H1 (cell line): ENCODE measurements around the gene RNF4. TPM values are rescaled to one million over a fixed set of nuclear protein-coding genes. Genes with fewer than 3 reads are reported as not detected.

Experiments used
- CTCF ChIA-PET: fragments of 300-600 bp; sonication (Branson Sonifier 250); formaldehyde crosslinking; loops from one replicate; lab custom pipeline; 2021; ENCODE audit not compliant: partially characterized antibody; lab: Charles Lee
- POLR2A ChIA-PET: fragments of 300-600 bp; sonication (Branson Sonifier 250); formaldehyde crosslinking; loops from one replicate; lab custom pipeline; 2021; ENCODE audit warnings: inconsistent platforms; ENCODE audit not compliant: partially characterized antibody; lab: Charles Lee
- DNase-seq, 2 experiments: peaks; one replicate each; pipeline versions ENCODE4 v3.0.0 to v3.0.0-alpha.2; 2010 to 2022; ENCODE audit warnings: low spot score in 2 of 2, low read depth in 1 of 2, mixed read lengths in 1 of 2
- FAIRE-seq: peaks from 2 replicates; lab custom pipeline; 2011; peaks lifted over from hg19 to GRCh38; lab: Jason Lieb, UNC
- H2AFZ ChIP-seq: 2 replicates; pipeline ENCODE4 v1.8.1; 2012; ENCODE audit warnings: low read length, inconsistent platforms
- H2AK5ac ChIP-seq: 2 replicates; pipeline ENCODE4 v1.6.1; 2013; ENCODE audit warnings: low read depth, low read length
- H2BK120ac ChIP-seq: replicated peaks from 2 replicates; pipeline ENCODE3; 2013; ENCODE audit warnings: low read depth, low read length, inconsistent platforms
- H2BK12ac ChIP-seq: 2 replicates; pipeline ENCODE4 v1.6.1; 2013; ENCODE audit warnings: low read depth, low read length
- H2BK15ac ChIP-seq: 2 replicates; pipeline ENCODE4 v1.6.1; 2013; ENCODE audit warnings: low read length
- H2BK20ac ChIP-seq: 2 replicates; pipeline ENCODE4 v1.6.1; 2013; ENCODE audit warnings: low read length
- H2BK5ac ChIP-seq: 2 replicates; pipeline ENCODE4 v1.6.1; 2013; ENCODE audit warnings: low read depth, low read length
- H3K14ac ChIP-seq: 2 replicates; pipeline ENCODE4 v1.6.1; 2013; ENCODE audit warnings: inconsistent platforms; ENCODE audit not compliant: insufficient read length
- H3K18ac ChIP-seq: 2 replicates; pipeline ENCODE4 v1.6.1; 2013; ENCODE audit warnings: low read length; ENCODE audit errors: extremely low read depth
- H3K23ac ChIP-seq: 2 replicates; pipeline ENCODE4 v1.6.1; 2013; ENCODE audit warnings: inconsistent platforms; ENCODE audit not compliant: insufficient read length
- H3K23me2 ChIP-seq: 2 replicates; pipeline ENCODE4 v1.6.1; 2013; ENCODE audit warnings: low read depth, low read length
- H3K27ac ChIP-seq: 2 replicates; pipeline ENCODE4 v1.6.1; 2011; ENCODE audit warnings: low read depth, low read length, inconsistent platforms
- H3K27me3 ChIP-seq, 4 experiments: replicated peaks in 1 of 4; 1 replicate in 1 of 4; 2 replicates in 3 of 4; pipeline versions ENCODE4 v1.6.1 to v1.8.1; 2011 to 2013; ENCODE audit warnings: low read length in 3 of 4, mild to moderate bottlenecking in 3 of 4, inconsistent platforms in 2 of 4, mixed read lengths in 2 of 4, moderate library complexity in 1 of 4; ENCODE audit not compliant: control insufficient read depth in 3 of 4, insufficient read depth in 3 of 4; ENCODE audit errors: extremely low read depth in 1 of 4
- H3K36me3 ChIP-seq, 4 experiments: 2 replicates each; pipeline versions ENCODE4 v1.6.1 to v1.8.1; 2011 to 2013; ENCODE audit warnings: mild to moderate bottlenecking in 4 of 4, low read length in 3 of 4, moderate library complexity in 2 of 4, control low read depth in 1 of 4, inconsistent platforms in 1 of 4; ENCODE audit not compliant: insufficient read depth in 4 of 4, control insufficient read depth in 2 of 4
- H3K4ac ChIP-seq: replicated peaks from 2 replicates; pipeline ENCODE3; 2013; ENCODE audit warnings: low read length, low read depth, mixed read lengths, inconsistent platforms; ENCODE audit not compliant: insufficient read length
- H3K4me1 ChIP-seq, 4 experiments: replicated peaks in 1 of 4; 1 replicate in 1 of 4; 2 replicates in 3 of 4; pipeline versions ENCODE4 v1.6.1 to v1.8.1; 2011 to 2013; ENCODE audit warnings: low read length in 3 of 4, inconsistent platforms in 2 of 4, mixed read lengths in 1 of 4; ENCODE audit not compliant: insufficient read depth in 4 of 4, control insufficient read depth in 3 of 4
- H3K4me2 ChIP-seq, 2 experiments: 2 replicates each; pipeline versions ENCODE4 v1.6.1 to v1.8.1; 2011 to 2013; ENCODE audit warnings: low read depth in 2 of 2, low read length in 2 of 2, control low read depth in 1 of 2, inconsistent platforms in 1 of 2, mild to moderate bottlenecking in 1 of 2; ENCODE audit not compliant: insufficient read depth in 1 of 2
- H3K4me3 ChIP-seq, 4 experiments: fragments of 200-600, 300-600 bp in 1 of 4; sonication (generic), shearing (Covaris generic), sonication (Bioruptor Twin) in 1 of 4; 2 replicates each; pipeline versions ENCODE4 v1.5.1 to v1.8.1; 2011 to 2016; ENCODE audit warnings: low read length in 4 of 4, low read depth in 3 of 4, control low read depth in 2 of 4, inconsistent platforms in 2 of 4, mild to moderate bottlenecking in 2 of 4, mixed read lengths in 1 of 4, moderate library complexity in 1 of 4; ENCODE audit not compliant: insufficient read depth in 2 of 4; ENCODE audit errors: extremely low read depth in 1 of 4
- H3K56ac ChIP-seq: replicated peaks from 2 replicates; pipeline ENCODE3; 2013; ENCODE audit warnings: low read depth, mild to moderate bottlenecking, mixed read lengths, low read length, inconsistent platforms; ENCODE audit not compliant: insufficient read length
- H3K79me1 ChIP-seq: 2 replicates; pipeline ENCODE4 v1.6.1; 2013; ENCODE audit warnings: low read depth, low read length, control low read depth
- H3K79me2 ChIP-seq, 2 experiments: 2 replicates each; pipeline versions ENCODE4 v1.6.1 to v1.8.1; 2012 to 2013; ENCODE audit warnings: low read length in 2 of 2, mild to moderate bottlenecking in 2 of 2, inconsistent platforms in 1 of 2; ENCODE audit not compliant: insufficient read depth in 2 of 2, control insufficient read depth in 1 of 2
- H3K9ac ChIP-seq, 4 experiments: replicated peaks in 1 of 4; 1 replicate in 1 of 4; 2 replicates in 3 of 4; pipeline versions ENCODE4 v1.6.1 to v1.8.1; 2011 to 2013; ENCODE audit warnings: low read depth in 3 of 4, low read length in 3 of 4, control low read depth in 2 of 4, mild to moderate bottlenecking in 2 of 4, moderate library complexity in 2 of 4, inconsistent platforms in 1 of 4; ENCODE audit errors: extremely low read depth in 1 of 4
- H3K9me3 ChIP-seq, 2 experiments: 2 replicates each; pipeline versions ENCODE4 v1.6.1 to v1.8.1; 2012 to 2013; ENCODE audit warnings: mild to moderate bottlenecking in 2 of 2, moderate library complexity in 2 of 2, control low read depth in 1 of 2, inconsistent platforms in 1 of 2, low read depth in 1 of 2, low read length in 1 of 2, mixed read lengths in 1 of 2; ENCODE audit not compliant: insufficient read depth in 2 of 2
- H4K20me1 ChIP-seq, 2 experiments: replicated peaks in 1 of 2; 2 replicates each; pipeline versions ENCODE3 to v1.8.1; 2011 to 2013; ENCODE audit warnings: inconsistent platforms in 2 of 2, low read length in 2 of 2, mild to moderate bottlenecking in 1 of 2; ENCODE audit not compliant: insufficient read depth in 2 of 2, control insufficient read depth in 1 of 2
- H4K5ac ChIP-seq: 2 replicates; pipeline ENCODE4 v1.6.1; 2013; ENCODE audit warnings: low read length, low read depth, mixed read lengths, inconsistent platforms; ENCODE audit not compliant: insufficient read length
- H4K8ac ChIP-seq: 2 replicates; pipeline ENCODE4 v1.8.0; 2013; ENCODE audit warnings: mild to moderate bottlenecking, moderate library complexity, low read length, inconsistent platforms; ENCODE audit not compliant: insufficient read depth; ENCODE audit errors: extremely low read depth
- H4K91ac ChIP-seq: replicated peaks from 2 replicates; pipeline ENCODE3; 2013; ENCODE audit warnings: low read length, mixed read lengths, inconsistent platforms; ENCODE audit not compliant: insufficient read length
- CEBPB ChIP-seq: IDR thresholded peaks from 2 replicates; pipeline ENCODE4 v1.6.1; 2012; ENCODE audit warnings: low read depth, low read length
- CTBP2 ChIP-seq: IDR thresholded peaks from 2 replicates; pipeline ENCODE4 v1.7.0; 2011; ENCODE audit warnings: borderline replicate concordance, mild to moderate bottlenecking, moderate library complexity, mixed read lengths, low read length; ENCODE audit not compliant: insufficient read depth, insufficient read length
- E2F6 ChIP-seq: IDR thresholded peaks from 2 replicates; pipeline ENCODE4 v1.6.1; 2012; ENCODE audit warnings: inconsistent platforms
- EGR1 ChIP-seq: IDR thresholded peaks from 2 replicates; pipeline ENCODE4 v1.6.1; 2011; ENCODE audit warnings: low read depth, low read length, borderline replicate concordance
- GTF2F1 ChIP-seq: IDR thresholded peaks from 2 replicates; pipeline ENCODE4 v1.6.1; 2012; ENCODE audit warnings: low read depth, low read length, improper control_type of control experiment, borderline replicate concordance
- MAFK ChIP-seq: IDR thresholded peaks from 2 replicates; pipeline ENCODE4 v1.6.1; 2012; ENCODE audit warnings: low read depth, mild to moderate bottlenecking, improper control_type of control experiment, low read length
- PHF8 ChIP-seq: fragments of 200-600 bp; sonication (generic); conservative IDR thresholded peaks from 2 replicates; pipeline ENCODE4 v1.7.1; 2012; ENCODE audit warnings: low read depth, mild to moderate bottlenecking, inconsistent platforms, low read length, moderate library complexity
- POLR2A ChIP-seq, 2 experiments: IDR thresholded peaks; 1 replicate in 1 of 2; 2 replicates in 1 of 2; pipeline ENCODE4 v1.6.1; 2011; ENCODE audit warnings: low read depth in 2 of 2, low read length in 2 of 2, mild to moderate bottlenecking in 2 of 2; ENCODE audit errors: control extremely low read depth in 1 of 2
- SAP30 ChIP-seq: fragments of 300-600 bp; sonication (generic); IDR thresholded peaks from 2 replicates; pipeline ENCODE4 v1.7.1; 2012; ENCODE audit warnings: low read length, moderate library complexity, mild to moderate bottlenecking, inconsistent platforms; ENCODE audit not compliant: insufficient read depth, insufficient replicate concordance
- TCF12 ChIP-seq: IDR thresholded peaks from 2 replicates; pipeline ENCODE4 v1.6.1; 2011; ENCODE audit warnings: low read depth, mild to moderate bottlenecking, low read length
- USF2 ChIP-seq: IDR thresholded peaks from 2 replicates; pipeline ENCODE4 v1.6.1; 2011; ENCODE audit warnings: low read length, improper control_type of control experiment
- WGBS, 2 experiments: shearing (Covaris generic) in 1 of 2; methylation state at CpG; one replicate each; pipeline versions ENCODE4 v1.1.6 to v1.1.7; 2013 to 2015; ENCODE audit warnings: low lambda C conversion rate in 2 of 2, mixed read lengths in 2 of 2, inconsistent platforms in 1 of 2, low coverage in 1 of 2, missing lambda C conversion rate in 1 of 2; ENCODE audit not compliant: insufficient replicate concordance in 2 of 2, insufficient coverage in 1 of 2, insufficient read length in 1 of 2; ENCODE audit errors: extremely low coverage in 1 of 2, missing lambda C conversion rate in 1 of 2; 5-methylcytosine and 5-hydroxymethylcytosine counted together
- polyA plus RNA-seq, 7 experiments: library from polyadenylated mRNA; depleted of rRNA in 3 of 7; stranded (reverse) in 5 of 7; unstranded in 2 of 7; fragments of >200 nt in 5 of 7; fragments of 200-250 nt in 2 of 7; gene quantifications; 1 replicate in 5 of 7; 2 replicates in 1 of 7; 4 replicates in 1 of 7; pipeline versions ENCODE4 v1.2.1 to v1.2.3, GENCODE V29; 2011 to 2013; ENCODE audit warnings: missing spikeins in 2 of 7, mixed read lengths in 2 of 7
- total RNA-seq: library from RNA; stranded (reverse); fragmentation: NEBNext Ultra II Directional; extraction: Animal tissue kit (Norgen Biotek cat#: 25700); gene quantifications from 2 replicates; pipeline ENCODE4 v1.2.1, GENCODE V29; 2021

Gene RNF4
- total and polyA plus RNA-seq, 2 of the 8 experiments (the other 6 are each of a cell fraction or from before 2014, with no cell fraction given): 68.2 to 78.9 TPM

- Histone ChIP-seq H2AFZ (no peak overlapping the region), H4K91ac (no peak overlapping the region), H3K23me2 (peaks cover 15% of the 10 kb centered on the region; the same call in 1 of the 2 replicates), H4K8ac (no peak overlapping the region), H3K36me3 (no peaks in the 10 kb centered on the region), H3K27me3 (no peaks in the 10 kb centered on the region), H2AK5ac (no peak overlapping the region), H3K56ac (no peak overlapping the region), H2BK15ac (no peak overlapping the region), H3K4me2 (no peak overlapping the region), H3K9ac (no peak overlapping the region), H3K79me1 (no peaks in the 10 kb centered on the region), H4K20me1 (peaks cover 0 to 3% of the 10 kb centered on the region in 2 experiments), H3K9me3 (no peaks in the 10 kb centered on the region), H2BK12ac (no peak overlapping the region), H4K5ac (no peak overlapping the region), H3K18ac (no peak overlapping the region), H3K14ac (no peak overlapping the region), H2BK20ac (no peak overlapping the region), H3K4ac (no peak overlapping the region), H3K4me1 (no peaks in the 10 kb centered on the region; a peak in 3 of 7 replicates), H2BK5ac (no peak overlapping the region), H3K23ac (no peak overlapping the region), H3K79me2 (no peaks in the 10 kb centered on the region), H3K27ac (no peak overlapping the region), H3K4me3 (no peak overlapping the region), H2BK120ac (no peak overlapping the region)
- ChIA-PET POLR2A (interaction anchor here (1.3 kb wide), 1 partner anchor 31 kb away, joined by 4 read pairs; no protein-coding TSS in a partner anchor), CTCF (interaction anchor here (1.0 to 6.2 kb wide), 8 partner anchors 8 to 224 kb away, joined by 3 to 53 read pairs (median 34); no protein-coding TSS in a partner anchor)
- FAIRE-seq (no peak), DNase-seq (no peak)
- 90% methylated on average over 6 of the region's 7 CpGs; no CpG with 5 or more reads in 1 of the 2 experiments for WGBS, 2 experiments
- no peak for TF ChIP-seq CEBPB
- TF ChIP-seq GTF2F1: no peak
- TF ChIP-seq MAFK: no peak
- TF ChIP-seq PHF8: no peak
- TF ChIP-seq E2F6: no peak
- no peak for TF ChIP-seq POLR2A (IDR thresholded peaks at IDR 0.05; ENCODE audit: control extremely low read depth in 1 of 2, low read depth in 2 of 2, low read length in 2 of 2)
- TF ChIP-seq TCF12: no peak
- no peak for TF ChIP-seq USF2
- no peak for TF ChIP-seq CTBP2
- TF ChIP-seq SAP30: no peak
- no peak for TF ChIP-seq EGR1
Measured at GRCh38 chr4:2443956-2444740, 24.8 kb upstream of the RNF4 start.
